GM21619 (cell line): ENCODE measurements around the gene ECHDC3.
"Not testable (repeated sequence)": the region's sequence is repeated elsewhere in the genome, so short reads cannot be mapped to it uniquely, and the experiment has no call there.

ENCODE experiments used
- ATAC-seq: cut with Tn5 transposase; IDR thresholded peaks from one replicate; pipeline ENCODE4 v1.9.1; 2021; ENCODE audit not compliant: unreplicated experiment

Gene ECHDC3, protein sequence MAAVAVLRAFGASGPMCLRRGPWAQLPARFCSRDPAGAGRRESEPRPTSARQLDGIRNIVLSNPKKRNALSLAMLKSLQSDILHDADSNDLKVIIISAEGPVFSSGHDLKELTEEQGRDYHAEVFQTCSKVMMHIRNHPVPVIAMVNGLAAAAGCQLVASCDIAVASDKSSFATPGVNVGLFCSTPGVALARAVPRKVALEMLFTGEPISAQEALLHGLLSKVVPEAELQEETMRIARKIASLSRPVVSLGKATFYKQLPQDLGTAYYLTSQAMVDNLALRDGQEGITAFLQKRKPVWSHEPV

DNA sequence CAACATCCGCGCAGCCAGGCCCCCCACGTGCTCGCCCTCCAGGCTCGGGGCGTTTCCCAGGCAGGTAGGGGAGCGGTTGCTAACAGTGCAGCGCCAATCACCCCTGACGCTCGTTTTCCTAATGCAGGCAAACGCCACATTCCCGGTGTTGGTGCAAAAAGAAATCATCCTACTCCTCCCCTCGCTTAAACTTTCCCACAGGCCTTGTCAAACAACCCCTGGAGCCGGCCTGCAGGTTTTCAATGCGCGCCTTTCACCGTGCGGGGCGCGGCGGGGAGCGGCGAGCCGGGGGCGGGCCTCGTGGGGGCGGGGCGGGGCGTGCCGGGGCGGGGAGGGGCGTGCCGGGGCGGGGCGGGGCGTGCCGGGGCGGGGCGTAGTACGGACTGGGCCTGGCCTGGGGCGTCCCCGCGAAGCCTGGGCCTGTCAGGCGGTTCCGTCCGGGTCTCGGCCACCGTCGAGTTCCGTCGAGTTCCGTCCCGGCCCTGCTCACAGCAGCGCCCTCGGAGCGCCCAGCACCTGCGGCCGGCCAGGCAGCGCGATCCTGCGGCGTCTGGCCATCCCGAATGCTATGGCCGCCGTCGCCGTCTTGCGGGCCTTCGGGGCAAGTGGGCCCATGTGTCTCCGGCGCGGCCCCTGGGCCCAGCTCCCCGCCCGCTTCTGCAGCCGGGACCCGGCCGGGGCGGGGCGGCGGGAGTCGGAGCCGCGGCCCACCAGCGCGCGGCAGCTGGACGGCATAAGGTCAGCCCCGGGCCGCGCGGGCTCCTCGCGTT lies at the start of gene ECHDC3:
Gene ECHDC3, plus strand, starts transcription at position 374 of the 770 bp plus-strand sequence. Its CDS starts 195 bp downstream, at position 569.
- ATAC-seq, result peak; percentile 78

DNA sequence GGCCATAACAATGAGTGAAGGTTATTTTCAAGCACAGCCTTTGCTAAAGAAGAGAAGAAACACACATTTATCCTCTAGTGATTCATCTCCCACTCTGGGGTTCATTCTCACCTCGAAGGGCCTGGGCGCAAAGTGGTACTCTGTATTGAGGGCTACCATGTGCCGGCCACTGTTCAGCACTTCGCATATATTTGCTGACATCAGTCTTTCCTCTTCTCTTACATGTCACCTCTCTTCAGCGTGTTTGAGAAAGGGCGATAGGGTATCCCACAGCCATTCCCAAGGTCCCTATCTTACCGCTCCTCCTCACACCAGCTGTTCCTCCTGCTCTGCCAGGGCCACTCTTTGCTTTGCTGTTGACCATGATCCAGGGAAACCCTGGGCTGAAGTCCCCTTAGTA lies 48.8 kb upstream of the ECHDC3 start:
- no peak for ATAC-seq

DNA sequence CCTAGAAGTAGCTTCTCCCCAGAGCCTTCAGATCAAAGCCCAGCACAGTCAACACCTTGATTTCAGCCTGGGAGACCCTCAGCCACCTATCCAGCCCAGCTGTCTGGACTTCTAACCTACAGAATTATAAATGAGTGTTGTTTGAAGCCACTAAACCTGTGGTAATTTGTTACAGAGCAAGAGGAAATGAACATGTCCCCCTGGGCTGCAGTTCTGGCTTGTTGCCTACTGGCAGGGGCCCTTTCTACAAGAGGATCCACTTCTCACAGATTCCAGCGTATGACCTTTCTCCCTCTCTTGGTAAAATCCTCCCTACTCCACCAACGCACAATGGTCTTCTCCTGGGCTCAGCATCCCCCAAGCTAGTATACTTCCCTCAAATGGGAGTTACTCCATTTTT lies 46.4 kb upstream of the ECHDC3 start:
- ATAC-seq, result no peak

DNA sequence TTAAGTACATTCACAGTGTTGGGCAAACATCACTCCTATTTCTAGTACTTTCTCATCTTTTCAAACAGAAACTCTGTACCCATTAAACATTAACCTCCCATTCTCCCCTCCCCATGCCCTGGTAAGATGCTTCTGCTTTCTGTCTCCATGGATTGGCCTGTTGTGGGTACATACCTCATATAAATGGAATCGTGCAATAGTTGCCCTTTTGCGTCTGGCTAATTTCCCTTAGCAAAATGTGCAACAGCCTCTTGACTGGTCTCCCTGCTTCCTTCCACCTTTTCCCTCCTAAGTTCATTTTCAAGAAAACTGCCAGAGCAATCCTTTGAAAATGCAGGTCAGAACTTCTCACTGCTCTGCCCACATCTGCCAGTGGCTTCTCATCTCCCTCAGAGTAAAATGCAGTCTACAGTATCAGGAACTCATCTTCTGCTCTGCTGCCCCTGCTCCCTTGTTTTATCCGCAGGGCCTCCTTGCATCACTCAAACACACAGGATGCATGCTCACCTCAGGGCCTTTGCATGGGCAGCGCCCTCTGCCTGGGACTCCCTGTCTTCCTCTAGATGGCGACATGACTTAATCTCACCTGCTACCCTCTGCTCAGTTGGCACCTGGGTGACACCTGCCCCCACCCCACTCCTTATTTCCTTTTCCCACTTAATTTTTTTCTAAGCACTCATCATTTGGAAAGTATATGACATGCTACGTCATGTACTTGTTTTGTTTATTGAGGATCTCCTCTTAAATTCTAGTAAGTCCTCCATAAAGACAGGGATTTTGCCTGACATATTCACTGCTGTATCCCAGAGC lies 44.3 kb upstream of the ECHDC3 start:
- peak; percentile 53 for ATAC-seq

DNA sequence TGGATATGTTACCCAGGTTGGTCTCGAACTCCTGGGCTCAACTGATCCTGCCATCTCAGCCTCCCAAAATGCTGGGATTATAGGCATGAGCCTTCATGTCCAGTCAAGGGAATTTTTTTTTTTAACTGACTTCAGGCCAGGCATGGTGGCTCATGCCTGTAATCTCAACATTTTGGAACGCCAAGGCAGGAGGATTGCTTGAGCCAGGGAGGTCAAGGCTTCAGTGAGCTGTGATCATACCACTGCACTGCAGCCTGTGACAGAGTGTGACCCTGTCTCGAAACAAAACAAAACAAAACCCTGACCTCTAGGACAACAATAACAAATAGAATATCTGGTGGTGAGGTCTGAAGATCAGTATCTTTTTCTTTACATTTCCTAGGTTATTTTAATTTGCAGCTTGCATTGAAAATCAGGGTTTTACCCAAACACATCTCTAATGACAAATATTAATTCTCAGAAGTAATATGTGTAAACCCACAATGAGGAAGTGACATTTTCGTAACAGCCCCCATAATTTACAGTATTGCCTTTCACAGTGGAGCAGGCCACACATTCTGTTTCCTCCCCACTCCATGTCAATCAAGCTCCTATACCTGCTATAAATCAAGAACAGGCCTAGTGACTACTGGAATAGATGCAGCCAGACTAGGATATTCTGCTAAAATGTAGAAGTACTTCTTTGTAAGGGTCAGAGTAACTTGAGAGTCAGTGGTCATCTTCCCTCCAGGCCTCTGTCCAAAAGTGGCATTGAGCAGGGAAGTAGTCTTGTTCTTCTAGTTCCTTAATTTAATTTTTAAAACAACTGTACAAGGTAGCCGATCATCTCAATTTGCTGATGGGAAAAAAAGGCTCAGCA lies 43.3 kb upstream of the ECHDC3 start:
- peak; percentile 69 for ATAC-seq

DNA sequence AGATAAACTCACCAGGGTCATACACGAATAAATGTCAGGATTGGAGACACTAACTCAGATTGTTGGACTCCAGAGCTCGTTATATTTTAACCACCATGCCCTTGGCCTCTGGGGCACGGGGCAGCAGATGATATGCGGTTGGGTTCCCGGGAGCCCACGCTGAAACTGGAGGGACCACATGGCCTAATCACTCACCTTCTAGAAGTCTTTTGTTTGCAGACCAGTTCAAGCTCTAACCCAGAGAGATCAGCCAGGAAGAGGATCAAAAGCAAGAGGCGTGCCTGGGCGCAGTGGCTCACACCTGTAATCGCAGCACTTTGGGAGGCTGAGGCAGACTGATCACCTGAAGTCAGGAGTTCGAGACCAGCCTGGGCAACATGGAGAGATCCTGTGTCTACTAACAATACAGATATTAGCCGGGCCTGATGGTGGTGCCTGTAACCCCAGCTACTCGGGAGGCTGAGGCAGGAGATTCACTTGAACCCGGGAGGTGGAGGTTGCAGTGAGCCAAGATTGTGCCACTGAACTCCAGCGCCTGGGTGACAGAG lies 42.6 kb upstream of the ECHDC3 start:
- ATAC-seq, result no peak

DNA sequence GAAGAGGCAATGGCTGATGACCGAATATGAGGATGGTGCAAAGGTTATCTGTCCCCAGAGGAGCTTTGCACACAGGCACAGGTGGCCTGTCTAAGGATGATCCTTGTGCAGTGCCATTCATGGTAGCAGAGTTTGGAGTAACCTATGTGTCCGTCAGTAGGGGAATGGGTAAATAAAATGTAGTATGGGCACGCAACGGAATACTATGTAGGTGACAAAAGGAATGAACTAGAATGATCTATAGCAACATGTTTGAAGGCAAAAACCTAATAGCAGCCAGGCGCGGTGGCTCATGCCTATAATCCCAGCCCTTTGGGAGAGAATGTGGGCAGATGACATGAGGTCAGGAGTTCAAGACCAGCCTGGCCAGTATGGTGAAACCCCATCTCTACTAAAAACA lies 41.6 kb upstream of the ECHDC3 start:
- ATAC-seq, result no peak

DNA sequence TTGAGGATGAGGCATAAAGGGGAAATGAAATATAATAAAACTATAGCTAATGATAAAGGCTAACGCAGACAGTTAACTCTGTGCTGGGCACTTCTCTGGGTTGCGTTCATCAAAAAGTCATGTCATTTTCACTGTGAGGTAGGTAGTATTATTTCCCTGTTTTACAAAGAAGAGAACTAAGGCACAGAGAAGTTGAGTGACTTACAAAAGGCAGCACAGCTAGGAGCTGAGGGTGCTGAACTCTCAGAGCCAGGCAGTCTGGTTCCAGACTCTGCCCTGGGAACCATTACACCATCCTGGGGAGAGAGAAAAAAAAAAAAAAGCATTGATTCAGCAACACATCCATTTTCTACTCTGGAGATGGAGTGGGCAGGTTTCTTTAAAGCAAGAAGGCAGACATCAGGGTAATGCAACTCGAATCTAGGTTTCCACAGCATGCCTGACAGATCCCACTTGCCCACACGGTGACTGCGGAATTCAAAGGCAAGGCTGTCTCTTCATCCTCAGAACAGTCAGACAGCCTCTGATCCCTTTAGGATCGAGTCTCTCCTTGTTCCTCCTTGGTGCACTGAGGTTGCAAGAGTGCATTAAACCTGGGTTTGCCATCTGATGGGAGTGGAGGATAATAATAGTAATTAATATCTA lies 40.6 kb upstream of the ECHDC3 start:
- no peak for ATAC-seq

DNA sequence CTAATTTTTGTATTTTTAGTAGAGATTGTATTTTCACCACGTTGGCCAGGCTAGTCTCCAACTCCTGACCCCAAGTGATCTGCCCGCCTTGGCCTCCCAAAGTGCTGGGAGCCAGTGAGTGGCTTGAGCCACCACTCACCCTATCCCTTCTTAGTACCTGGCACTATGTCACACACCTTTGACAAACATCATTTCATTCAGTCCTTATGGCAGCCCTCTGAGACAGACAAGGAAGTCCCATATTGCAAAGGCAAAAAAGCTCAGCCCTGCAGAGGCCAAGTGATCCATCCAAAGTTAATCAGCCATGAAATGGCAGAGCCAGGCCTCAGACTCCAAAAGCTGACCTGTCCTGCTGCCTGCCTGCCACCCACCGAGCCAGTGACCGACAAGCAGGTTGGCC lies 39.9 kb upstream of the ECHDC3 start:
- no peak for ATAC-seq

DNA sequence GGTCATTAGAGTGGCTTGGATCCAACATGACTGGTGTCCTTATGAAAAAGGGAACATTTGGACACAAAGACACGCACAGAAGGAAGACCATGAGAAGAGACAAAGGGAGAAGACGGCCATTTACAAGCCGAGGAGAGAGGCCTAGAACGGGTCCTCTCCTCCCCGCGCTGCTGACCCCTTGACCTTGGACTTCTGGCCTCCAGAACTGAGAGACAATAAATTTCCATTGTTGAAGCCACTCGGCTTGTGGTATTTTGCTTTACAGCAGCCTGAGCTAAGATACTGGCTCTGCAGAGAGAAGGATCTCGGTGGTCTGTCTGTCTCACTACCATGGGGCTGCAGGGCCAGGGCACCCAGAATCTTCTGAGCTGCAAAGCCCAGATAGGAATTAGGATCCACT lies 38.1 kb upstream of the ECHDC3 start:
- no peak for ATAC-seq

DNA sequence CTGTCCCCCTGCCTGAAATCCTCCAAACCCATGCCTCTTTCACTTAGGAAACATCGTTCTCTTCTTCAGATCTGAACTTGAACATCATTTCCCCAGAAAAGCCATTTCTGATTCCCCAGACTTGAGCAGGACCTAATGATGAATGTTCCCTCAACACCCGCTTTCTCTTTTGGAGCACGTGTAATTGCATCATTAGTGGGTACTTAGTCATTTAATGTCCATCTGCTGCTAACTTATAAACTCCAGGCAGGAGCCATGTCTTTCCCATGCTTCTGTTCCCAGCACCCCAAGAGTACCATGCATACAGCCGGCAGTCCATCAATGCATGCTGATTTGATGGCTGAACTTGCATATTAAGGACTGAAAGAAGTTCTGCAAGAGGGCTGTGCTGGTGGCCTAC lies 36.5 kb upstream of the ECHDC3 start:
- no peak for ATAC-seq

DNA sequence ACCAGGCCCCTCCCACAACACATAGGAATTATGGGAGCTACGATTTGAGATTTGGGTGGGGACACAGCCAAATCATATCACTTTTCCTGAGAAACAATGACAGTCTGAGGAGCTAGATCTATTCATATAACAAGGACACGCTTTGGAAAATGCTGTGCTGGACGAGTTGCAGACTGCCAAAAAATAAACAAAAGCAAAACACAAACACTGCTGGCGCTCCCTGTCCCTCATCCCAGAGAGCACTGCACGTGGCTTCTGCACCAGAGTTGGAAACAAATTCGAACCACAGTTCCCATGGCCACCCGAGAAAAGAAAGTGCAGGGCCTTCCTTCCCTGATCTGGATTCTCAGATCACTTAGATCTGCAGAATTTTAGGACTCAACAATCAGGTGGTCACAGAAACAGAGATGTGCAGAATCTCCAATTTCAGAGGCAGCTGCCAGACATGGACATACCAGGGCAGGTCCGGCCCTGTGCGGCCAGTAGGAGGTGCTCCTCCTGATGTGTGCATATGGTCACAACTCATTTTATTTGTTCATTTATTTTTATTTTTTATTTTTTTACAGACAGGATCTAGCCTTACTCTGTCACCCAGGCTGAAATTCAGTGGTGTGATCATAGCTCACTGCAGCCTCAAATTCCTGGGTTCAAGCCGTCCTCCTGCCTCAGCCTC lies 35.2 kb upstream of the ECHDC3 start:
- no peak for ATAC-seq

DNA sequence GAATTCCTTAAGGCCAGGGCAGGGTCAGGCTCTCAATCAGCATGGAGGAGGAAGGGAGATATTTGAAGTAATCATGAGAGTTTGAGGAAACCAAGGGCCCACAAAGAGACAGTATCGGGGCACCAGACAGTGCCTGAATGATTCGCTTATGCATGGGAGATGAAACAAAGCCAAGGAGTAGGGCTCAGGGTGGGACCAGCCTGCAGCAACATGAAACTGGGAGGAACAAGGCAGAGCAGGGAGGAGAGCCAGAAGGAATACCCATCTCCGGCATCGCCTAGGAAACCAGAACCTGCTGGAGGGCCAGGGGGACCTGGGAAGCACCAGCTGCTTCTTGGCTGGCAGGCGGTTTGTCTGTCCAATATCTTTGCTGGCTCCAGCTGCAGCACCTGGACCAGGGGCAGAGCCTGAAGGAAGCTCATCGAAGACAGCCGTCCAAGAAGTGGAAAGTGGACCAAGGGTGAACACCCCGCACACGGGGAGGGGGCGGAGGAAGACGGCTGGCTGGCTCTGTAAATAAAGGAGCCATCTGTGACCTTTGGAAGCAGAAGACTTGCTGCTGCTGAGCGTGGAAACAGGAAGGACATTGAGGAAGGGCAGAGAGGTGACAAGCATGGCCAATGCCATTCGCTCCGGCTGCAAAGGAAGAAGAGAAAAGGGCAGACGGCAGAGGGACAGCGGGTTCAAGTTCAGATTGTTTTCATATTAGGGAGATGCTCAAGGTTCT lies 34.4 kb upstream of the ECHDC3 start:
- ATAC-seq, result no peak

DNA sequence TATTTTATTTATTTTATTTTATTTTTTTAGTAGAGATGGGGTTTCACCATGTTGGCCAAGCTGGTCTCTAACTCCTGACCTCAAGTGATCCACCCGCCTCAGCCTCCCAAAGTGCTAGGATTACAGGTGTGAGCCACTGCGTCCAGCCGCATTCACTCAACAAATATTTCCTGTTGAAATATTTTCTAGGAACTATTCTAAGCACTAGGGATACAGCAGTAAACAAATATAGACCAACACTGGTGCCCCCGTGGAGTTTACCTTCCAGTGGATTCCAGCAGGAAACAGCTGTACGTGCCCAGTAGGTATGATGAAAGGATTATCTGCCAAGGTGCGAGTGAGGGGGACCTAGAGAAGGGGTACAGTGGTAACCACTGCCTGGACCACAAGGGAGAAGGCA lies 33.4 kb upstream of the ECHDC3 start:
- ATAC-seq, result not testable (repeated sequence)

DNA sequence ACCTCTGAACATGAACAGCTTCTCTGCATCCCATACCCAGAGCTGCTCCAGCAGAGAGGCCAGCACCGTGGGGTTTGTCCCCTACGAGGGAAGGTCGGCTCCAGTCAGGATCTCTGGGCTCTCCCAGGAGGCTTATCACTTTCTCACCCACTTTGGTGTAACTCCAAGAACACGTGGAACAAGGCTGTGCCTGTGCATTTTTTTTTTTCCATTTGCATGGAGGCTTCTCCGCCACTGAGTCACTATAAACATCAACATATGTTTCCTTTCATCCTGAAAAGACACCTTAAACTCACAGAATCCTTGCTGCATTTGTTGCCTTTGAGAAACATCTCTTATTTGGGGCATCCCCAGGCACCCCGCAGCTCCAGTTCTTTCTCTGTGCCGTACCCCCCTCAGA lies 29.4 kb upstream of the ECHDC3 start:
- no peak for ATAC-seq

DNA sequence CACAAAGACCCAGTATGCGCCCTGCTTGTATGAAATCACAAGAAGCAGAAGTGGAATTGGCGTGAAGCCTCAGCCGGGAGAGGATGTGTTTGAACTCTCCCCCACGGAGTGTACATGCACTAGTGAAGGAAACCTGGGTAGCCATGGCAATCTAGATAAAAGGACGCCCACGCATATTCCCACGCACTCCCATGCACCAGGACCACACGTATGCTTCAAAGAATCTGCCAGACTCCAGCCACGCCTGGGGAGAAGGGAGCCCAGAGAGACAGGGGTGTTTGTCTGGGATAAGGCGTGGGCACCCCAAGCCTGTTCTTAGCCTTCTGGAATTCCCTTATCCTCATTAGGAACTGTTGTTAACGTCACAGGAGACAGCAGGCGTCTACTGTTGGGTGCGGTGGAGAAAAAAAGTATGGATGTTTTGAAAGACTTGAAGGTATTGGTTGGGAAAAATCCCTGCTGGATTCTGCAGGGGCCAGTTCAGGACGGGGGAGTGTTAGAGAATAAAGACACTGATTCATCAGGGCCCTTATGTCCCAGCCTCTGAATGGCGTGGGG lies 28.9 kb upstream of the ECHDC3 start:
- ATAC-seq, result no peak

DNA sequence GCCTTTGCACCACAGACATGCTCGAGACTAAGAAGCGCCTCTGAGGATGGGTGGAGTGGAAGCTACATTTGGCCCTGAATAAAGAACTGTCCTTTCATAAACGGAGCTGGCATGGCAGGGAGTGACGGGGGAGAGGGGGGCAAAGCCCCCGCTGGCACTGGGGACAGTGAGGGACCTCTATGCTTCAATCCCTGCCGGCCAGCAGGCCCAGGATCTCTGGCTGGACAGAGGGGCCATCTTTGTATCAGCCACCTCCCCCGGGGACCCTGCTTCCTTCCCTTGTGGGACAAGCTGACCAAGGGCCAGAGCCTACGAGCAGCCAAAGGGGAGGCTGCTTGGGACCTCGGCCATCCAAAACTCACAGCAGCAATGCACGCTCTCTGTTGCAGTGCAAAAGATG lies 28.2 kb upstream of the ECHDC3 start:
- ATAC-seq, result no peak

DNA sequence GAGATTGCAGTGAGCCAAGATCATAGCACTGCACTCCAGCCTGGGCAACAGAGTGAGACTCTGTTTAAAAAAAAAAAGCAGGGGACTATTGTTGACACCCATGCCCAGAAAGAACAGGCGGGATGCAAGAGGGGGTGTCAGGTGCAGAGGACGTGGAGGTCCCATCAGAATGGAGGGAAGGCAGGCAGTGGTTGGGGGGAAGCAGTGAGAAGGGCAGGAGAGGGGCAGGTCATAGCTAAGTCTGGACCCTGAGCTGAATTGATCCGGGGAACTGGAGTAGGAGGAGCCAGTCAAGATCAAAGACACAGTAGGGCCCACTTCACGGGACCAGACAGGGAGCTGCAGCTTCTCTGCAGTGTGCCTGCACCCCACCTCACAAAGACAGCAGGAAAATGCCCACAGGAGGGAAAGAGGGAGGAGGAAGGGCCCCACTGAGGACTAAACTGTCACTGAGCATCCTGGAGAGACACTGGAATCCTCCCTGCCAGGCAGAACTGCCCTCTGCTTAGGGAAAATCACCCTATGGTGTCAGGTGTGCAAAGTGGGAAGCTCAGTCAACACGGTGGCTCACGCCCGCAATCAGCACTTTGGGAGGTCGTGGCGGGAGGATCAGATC lies 27.3 kb upstream of the ECHDC3 start:
- no peak for ATAC-seq
